ENCODE data around the gene CGB8.

DNA sequence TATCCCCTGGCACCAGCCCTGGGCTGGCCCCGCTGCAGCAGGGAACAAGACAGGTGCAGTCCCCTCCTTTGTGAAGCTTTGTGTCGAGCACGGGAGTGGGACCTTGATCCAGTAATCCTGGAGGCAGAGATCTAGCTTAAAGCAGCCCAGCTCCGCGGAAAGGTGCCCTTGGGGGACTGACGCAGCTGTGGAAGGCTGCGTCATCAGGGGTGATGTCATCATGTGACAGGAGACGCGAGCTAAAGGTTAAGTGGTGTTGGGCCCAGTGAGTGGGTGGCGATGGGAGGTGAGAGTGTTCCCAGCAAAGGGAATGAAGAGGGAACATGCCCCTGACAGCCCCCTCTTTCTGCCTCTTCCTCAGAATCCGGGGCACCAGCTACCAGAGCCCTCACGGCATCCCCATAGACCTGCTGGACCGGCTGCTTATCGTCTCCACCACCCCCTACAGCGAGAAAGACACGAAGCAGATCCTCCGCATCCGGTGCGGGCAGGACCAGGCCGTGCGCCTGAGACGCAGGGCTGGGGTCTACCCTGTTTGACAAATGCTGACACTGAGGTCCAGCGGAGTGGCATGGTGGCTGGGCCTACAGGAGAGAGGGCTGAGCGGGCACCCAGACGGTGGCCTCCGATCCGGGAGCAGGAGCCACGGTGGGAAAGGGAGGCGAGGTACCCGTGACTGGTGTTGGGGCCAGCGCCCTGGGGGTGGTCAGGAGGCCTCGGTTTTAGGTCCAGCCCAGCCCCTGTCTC, 34.6 kb downstream of the CGB8 start:
- TF ChIP-seq, protein P1, sequence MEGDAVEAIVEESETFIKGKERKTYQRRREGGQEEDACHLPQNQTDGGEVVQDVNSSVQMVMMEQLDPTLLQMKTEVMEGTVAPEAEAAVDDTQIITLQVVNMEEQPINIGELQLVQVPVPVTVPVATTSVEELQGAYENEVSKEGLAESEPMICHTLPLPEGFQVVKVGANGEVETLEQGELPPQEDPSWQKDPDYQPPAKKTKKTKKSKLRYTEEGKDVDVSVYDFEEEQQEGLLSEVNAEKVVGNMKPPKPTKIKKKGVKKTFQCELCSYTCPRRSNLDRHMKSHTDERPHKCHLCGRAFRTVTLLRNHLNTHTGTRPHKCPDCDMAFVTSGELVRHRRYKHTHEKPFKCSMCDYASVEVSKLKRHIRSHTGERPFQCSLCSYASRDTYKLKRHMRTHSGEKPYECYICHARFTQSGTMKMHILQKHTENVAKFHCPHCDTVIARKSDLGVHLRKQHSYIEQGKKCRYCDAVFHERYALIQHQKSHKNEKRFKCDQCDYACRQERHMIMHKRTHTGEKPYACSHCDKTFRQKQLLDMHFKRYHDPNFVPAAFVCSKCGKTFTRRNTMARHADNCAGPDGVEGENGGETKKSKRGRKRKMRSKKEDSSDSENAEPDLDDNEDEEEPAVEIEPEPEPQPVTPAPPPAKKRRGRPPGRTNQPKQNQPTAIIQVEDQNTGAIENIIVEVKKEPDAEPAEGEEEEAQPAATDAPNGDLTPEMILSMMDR (IDR thresholded peaks at IDR 0.05 in 8 of 11, conservative IDR thresholded peaks at IDR 0.05 in 3 of 11), result no peak
- TF ChIP-seq POLR2A (IDR thresholded peaks at IDR 0.05) (no peak), POLR2AphosphoS5 (IDR thresholded peaks at IDR 0.05) (no peak)

All from spleen (tissue), 7 donors.